ENCODE measurements around the gene MVB12B. TPM values are rescaled to one million over a fixed set of nuclear protein-coding genes. Genes with fewer than 3 reads are reported as not detected.

The MVB12B gene
- total RNA-seq, 1 experiment from 2014 or later: 5.8 TPM

DNA sequence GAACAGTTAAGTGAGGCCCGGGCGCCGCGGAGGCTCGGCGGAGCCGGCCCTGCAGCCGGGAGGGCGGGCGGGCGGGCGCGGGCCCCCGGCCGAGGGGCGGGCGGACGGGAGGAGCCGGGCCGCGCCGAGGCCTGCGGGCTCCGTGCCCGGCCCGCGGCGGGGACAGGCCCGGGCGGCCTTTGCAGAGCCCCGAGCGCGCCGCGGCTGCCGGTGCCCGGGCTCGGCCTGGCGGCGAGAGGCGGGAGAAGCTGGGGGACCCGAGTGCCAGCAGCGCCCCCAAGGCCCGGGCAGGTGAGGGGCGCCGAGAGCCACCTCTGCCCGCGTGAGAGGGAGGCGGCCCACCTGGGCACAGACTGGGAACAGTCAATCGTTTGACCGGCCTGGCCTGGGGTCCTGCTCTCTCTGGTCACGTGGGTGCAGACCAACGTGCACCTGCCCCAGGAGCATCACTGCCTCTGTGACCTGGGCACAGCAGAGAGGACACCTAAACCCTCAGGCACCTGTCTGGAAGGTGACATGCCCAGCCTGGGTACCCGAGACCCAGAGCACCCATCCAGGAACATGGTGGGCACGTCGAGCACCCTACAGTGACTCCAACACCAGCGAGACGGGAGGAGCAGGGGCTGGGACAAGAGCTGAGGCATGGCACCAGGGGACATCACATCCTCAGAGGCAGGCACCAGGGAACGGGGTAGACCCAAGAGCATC, 531 bp downstream of the MVB12B start:
- Histone ChIP-seq H4K91ac (ENCODE audit: insufficient read length, low read depth, low read length) (no peak overlapping the region), H2AK5ac (ENCODE audit: insufficient read length, low read length) (no peak overlapping the region), H3K23ac (ENCODE audit: insufficient read length, low read depth, low read length) (no peak overlapping the region), H3K27ac (ENCODE audit: insufficient read length, low read depth, low read length) (no peak overlapping the region), H3K4me1 (ENCODE audit: insufficient read depth, low read length) (peaks cover 2% of the 10 kb centered on the region; the same call in 1 of the 2 replicates), H2BK5ac (ENCODE audit: insufficient read length, low read length) (no peak overlapping the region), H3K4me2 (ENCODE audit: insufficient read depth, insufficient read length, low read length) (peak overlapping the region; percentile 65), H4K20me1 (ENCODE audit: control insufficient read depth, insufficient read depth, insufficient read length) (no peaks in the 10 kb centered on the region), H3T11ph (ENCODE audit: low read length) (no peak overlapping the region), H3K18ac (ENCODE audit: insufficient read length, low read depth, low read length) (no peak overlapping the region), H2BK120ac (ENCODE audit: low read depth, low read length, poor library complexity, severe bottlenecking) (no peak overlapping the region), H3K56ac (ENCODE audit: insufficient read length, low read depth, low read length) (no peak overlapping the region), H2BK15ac (ENCODE audit: low read depth, low read length) (no peak overlapping the region), H3K14ac (ENCODE audit: insufficient read depth, low read length) (0 out of 2 replicates have a peak overlapping the region, but pooled peaks have one; percentile 16), H3K27me3 (ENCODE audit: insufficient read depth, low read length) (no peaks in the 10 kb centered on the region), H3K4ac (ENCODE audit: low read depth, low read length) (no peak overlapping the region), H4K5ac (ENCODE audit: insufficient read length, low read depth, low read length) (no peak overlapping the region), H3K9ac (ENCODE audit: extremely low read depth, insufficient read length, low read length) (no peak overlapping the region), H2BK20ac (ENCODE audit: low read depth, low read length, poor library complexity, severe bottlenecking) (no peak overlapping the region), H3K79me1 (ENCODE audit: insufficient read depth, low read depth, low read length, poor library complexity, severe bottlenecking) (no peaks in the 10 kb centered on the region), H2AFZ (ENCODE audit: low read length) (no peak overlapping the region), H3K23me2 (ENCODE audit: insufficient read length, low read depth, low read length, poor library complexity, severe bottlenecking) (peaks cover 8% of the 10 kb centered on the region), H3K79me2 (ENCODE audit: insufficient read depth, low read length) (no peaks in the 10 kb centered on the region), H3K9me3 (ENCODE audit: control insufficient read depth, low read depth, low read length) (no peaks in the 10 kb centered on the region), H4K8ac (replicated peaks; ENCODE audit: insufficient read length, low read depth, low read length) (no peak overlapping the region), H2BK12ac (ENCODE audit: insufficient read length, low read depth, low read length) (no peak overlapping the region)
- Mint-ChIP-seq H3K36me3 (ENCODE audit: insufficient read depth in 1 of 3, low read depth in 3 of 3) (peaks cover 0 to 10% (median 3%) of the 10 kb centered on the region in 3 experiments; a peak in 4 of 7 replicates), H3K4me3 (peak overlapping the region; percentile 55 to 74), H3K4me1 (peaks cover 20 to 22% of the 10 kb centered on the region in 2 experiments), H3K27me3 (ENCODE audit: low read depth) (peaks cover 19% of the 10 kb centered on the region), H3K27ac (no peak overlapping the region), H3K9me3 (peaks cover 16 to 21% of the 10 kb centered on the region in 2 experiments)
- no peak; the same call in 2 of the 3 replicates for TF ChIP-seq CTCF (conservative IDR thresholded peaks at IDR 0.05)
- no CpG with 5 or more reads among the region's 59 CpGs for WGBS (ENCODE audit: extremely low coverage, insufficient read length, low lambda C conversion rate)
- DNase-seq: peak; percentile 48
